NT2/D1 (cell line): ENCODE data around the gene TMEM51.

ENCODE experiments used
- YY1 ChIP-seq: IDR thresholded peaks from 2 replicates; pipeline ENCODE4 v1.6.1; 2011; ENCODE audit not compliant: insufficient read length, insufficient read depth
- ZNF274 ChIP-seq: IDR thresholded peaks from 2 replicates; pipeline ENCODE4 v1.6.1; 2011; ENCODE audit warnings: mild to moderate bottlenecking, low read depth, low read length

DNA sequence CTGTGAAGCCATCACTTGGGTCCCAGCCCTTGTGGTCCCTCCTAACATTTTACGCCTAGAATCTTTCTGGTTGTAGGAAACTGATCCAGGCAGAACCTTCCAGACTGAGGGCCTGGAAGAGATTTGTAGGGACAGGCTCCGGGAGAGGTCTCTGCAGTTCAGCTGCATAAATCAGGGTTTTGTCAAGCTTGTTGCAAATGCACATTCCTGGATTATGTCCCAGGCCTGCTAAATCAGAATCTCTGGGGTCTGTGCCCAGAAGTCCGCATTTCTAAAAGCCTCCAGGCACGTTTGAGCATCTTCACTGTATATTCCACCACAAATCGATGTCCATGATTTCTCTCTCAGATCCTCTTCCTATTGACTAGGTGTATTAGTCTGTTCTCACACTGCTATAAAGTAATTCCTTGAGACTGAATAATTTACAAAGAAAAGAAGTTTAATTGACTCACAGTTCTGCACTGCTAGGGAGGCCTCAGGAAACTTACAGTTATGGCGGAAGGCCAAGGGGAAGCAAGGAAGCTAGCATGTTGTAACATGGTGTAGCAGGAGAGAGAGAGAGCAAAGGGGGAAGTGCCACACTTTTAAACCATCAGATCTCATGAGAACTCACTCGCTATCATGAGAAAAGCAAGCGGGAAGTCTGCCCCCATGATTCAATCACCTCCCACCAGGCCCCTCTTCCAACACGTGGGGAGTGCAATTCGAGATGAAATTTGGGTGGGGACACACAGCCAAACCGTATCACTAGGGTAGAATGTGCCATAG, 92.2 kb downstream of the TMEM51 start:
- TF ChIP-seq ZNF274 (no peak), YY1 (no peak)
